GM21367 (cell line): ENCODE data around the gene POLR3G.
A peak's percentile ranks its signal among the peaks of the same experiment; 100 is the strongest.

ENCODE experiments used
- ATAC-seq: cut with Tn5 transposase; IDR thresholded peaks from one replicate; pipeline ENCODE4 v1.9.1; 2021; ENCODE audit not compliant: unreplicated experiment

Gene POLR3G, protein sequence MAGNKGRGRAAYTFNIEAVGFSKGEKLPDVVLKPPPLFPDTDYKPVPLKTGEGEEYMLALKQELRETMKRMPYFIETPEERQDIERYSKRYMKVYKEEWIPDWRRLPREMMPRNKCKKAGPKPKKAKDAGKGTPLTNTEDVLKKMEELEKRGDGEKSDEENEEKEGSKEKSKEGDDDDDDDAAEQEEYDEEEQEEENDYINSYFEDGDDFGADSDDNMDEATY

DNA sequence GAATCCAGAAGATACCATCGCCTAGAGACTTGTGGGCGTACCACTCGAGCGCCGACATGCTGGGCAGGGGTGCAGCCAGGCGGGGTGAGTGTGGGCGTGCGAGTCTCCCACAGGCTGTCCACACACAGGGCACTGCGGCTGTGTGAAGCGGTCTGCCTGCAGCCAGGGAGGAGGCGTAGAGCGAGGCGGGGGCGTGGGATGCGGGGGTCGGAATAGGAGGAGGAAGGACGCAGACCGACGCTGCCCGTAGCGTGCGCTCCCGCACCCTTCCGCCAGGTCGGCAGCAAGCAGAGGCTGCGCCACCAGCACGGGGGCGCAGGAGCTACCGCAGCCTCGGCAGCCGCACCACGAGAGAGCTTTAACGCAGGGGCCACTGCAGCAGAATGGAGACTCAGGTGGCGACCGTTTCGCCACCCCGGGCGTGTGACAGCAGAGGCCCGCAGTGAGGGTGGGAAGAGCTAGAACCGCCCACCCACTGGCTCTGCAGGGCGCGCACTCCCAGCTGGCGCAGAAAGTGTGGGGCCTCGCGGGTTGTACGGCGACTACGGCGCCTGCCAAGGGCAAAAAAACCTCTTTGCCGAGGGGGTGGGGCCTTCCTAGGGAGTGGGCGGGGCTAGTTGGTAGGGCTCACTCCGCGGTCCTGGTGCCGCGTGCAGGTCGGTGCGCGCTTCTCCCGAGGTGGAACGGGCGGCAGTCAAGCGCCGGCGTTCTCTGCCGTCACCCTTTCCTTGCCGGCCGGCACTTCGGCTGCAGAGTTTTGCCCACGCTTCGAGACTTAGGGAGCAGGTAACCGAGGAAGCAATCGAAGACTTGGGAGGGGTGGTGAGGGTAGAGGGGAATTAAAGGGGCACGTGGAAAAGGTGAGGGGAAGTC lies at the start of gene POLR3G, which contains the start of gene MBLAC2:
Gene POLR3G (plus strand): TSS at position 630 of the 873 bp plus-strand sequence. CDS start 10,704 bp downstream, outside the sequence.
Gene MBLAC2 (minus strand): TSS at position 537 of the 873 bp plus-strand sequence. CDS start 479 bp downstream, at position 58.
- ATAC-seq = peak; percentile 84

DNA sequence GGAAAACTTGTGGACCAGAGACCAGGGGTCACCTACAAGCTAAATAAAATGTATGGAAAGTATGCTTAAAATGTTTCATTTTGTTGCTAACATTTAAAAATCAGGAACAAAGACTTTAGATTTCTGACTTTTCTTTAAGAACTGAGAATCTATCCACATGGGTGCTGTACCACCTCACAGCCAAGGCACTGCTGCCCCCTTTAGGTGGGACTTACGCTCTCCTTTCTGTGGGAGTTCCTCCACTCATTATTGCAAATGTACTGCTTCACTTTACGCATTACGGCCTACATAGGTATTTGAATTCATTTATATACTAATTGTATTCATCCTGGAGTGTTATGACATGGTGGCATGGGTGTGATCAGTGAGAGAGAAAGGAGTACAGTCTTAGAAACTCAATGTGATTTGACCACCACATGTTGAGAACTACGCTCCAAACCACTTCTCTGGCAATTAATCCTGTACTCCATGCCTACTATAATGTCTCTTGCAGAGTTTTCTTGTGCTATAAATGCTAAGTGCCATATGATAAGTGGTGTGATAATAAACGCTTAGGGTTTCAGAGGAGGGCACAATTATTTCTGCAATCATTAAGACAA lies 40.4 kb upstream of the POLR3G start:
- no peak for ATAC-seq

- ATAC-seq = no peak
Measured at GRCh38 chr5:90437663-90438062, 37.0 kb upstream of the POLR3G start.

DNA sequence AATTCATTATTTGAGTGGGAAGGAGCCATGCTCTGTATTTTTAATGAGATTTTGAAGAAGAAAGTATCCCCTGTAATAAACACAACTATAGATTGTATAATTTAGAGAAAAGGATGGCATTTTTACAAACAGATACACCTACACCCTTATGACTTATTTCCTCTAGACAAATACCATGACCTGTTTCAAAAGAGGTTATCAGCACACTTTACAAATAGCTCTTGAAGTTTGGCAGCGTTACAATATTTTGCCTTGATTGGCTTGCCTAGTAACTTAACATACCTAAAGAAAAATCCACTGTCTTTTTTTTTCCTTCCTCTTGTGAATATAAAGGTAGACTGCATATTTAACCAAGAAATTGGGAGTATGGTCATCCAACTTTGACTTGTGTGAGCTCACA lies 36.6 kb upstream of the POLR3G start:
- no peak for ATAC-seq

DNA sequence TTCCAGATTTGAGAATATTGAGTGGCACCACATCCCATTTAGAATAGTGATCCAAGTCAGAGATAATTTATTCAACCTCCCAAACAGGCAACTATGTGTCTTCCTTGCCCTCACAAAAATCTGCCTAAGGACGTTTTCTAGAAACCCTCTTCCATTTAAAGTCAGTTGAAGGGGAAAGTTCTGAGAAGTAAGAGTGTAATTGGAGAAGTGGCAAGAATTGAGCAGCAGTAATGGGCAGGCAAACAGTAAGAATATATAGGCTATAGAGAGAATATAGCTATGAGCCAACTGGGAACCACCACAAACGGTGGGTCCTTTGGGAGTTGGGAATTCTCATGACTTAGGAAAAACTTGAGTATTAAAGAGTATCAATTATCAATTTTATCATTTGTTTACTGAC lies 34.0 kb upstream of the POLR3G start:
- no peak for ATAC-seq

- no peak for ATAC-seq
Measured at GRCh38 chr5:90446961-90447360, 27.7 kb upstream of the POLR3G start.

- ATAC-seq = no peak
Measured at GRCh38 chr5:90461288-90461687, 13.4 kb upstream of the POLR3G start.

- ATAC-seq = peak; percentile 6
Measured at GRCh38 chr5:90472783-90473395, 1.8 kb upstream of the POLR3G start.

GRCh38 chr5:90473396-90474234 lies 1.0 kb upstream of the POLR3G start:
- ATAC-seq = peak; percentile 15

GRCh38 chr5:90475436-90475980 lies 844 bp downstream of the POLR3G start:
- no peak for ATAC-seq

DNA sequence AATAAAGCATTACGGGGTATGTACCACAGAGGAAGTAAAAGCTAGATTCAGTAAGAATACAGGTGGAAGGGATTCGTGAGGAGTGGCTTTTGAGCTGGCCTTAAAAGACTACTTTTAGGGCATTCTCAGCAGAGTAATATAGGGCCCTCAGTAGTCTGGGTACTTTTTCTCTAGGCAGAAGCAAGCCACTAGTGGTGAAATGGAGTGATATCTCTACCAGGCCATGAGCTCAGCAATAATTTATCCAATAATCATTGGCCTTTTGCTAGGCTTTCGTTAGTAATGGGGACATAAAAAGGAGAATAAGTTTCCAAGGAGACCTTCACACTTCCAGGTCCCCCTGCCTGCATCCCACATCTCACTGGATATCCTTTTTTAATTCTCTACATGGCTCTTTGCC lies 1.7 kb downstream of the POLR3G start:
- ATAC-seq = no peak

DNA sequence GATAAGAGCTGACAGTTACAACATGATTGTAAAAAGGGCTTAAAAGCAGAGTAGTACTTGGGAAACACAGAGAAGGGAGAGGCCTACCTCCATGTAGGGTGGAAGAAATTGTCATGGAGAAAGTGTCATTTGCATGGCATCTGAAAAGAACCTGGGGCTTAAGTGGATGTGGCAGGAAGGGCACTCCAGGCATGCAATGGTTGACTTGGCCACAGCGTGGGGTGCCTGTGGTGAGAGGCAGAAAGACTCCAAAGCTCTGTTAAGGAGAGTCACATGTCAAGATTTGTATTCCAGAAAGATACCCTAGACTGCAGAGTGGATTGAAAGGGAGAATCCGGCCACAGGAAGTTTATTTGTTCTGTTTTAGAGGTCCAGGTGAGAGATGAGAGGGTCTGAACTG lies 2.4 kb downstream of the POLR3G start:
- ATAC-seq = no peak

GRCh38 chr5:90477621-90478215 lies 3.1 kb downstream of the POLR3G start:
- ATAC-seq = no peak

- no peak for ATAC-seq
Measured at GRCh38 chr5:90479611-90480385, 5.1 kb downstream of the POLR3G start.

DNA sequence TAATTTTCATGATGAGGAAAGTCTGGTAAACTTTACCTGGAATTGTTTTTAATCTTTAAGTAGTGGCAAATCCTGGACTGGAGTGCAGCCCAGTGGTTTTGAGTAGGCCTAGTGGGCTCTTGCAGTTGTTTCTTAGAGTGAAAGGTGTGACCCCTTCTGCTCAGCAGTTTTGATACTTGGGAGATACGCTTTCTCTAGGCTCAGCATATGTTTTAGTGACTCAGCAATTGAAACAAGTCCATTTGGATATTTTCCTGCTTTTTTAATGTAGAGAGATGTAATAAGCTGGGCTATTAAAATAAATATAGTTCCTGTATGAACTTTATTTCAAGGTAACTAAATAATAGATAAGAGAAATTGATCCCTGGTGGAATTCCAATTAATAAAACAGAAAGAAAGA lies 6.0 kb downstream of the POLR3G start:
- ATAC-seq = no peak

- no peak for ATAC-seq
Measured at GRCh38 chr5:90483206-90483605, 8.5 kb downstream of the POLR3G start.

DNA sequence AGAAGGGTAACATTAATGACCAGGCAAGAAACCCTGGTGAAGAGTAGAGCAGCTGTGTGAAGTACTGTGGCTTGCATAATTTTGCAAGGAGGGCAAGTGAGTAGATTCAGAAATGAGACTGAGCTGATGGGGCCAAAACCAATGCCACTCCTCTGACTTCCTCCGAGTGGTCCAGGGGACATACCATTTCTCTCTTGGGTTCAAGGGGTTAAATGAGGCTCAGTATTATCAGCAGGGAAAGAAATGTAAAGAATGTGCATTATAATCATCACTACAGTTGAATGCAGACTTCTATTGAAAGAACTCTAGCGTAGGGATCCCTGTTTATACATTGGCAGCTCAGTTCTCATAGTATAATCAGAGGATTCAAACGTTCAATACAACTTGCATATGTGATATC lies 9.9 kb downstream of the POLR3G start:
- ATAC-seq = no peak

GRCh38 chr5:90488791-90489190 lies 14.1 kb downstream of the POLR3G start:
- ATAC-seq = no peak

- no peak for ATAC-seq
Measured at GRCh38 chr5:90494043-90494442, 19.4 kb downstream of the POLR3G start.
